T-helper 1 cell treated with Interleukin-12 subunit alpha and Interleukin-12 subunit beta and Interleukin-4 antibody, amounts not matched to agents 30 ng/mL and 1 ng/mL, for 36 hours (primary cell): ENCODE results near the gene HOXC6. TPM values are rescaled to one million over a fixed set of nuclear protein-coding genes. Genes with fewer than 3 reads are reported as not detected.

ENCODE experiments used
- intact Hi-C: fragments of 100-400 bp; cut with micrococcal nuclease; formaldehyde crosslinking; loops from one replicate; pipeline ENCODE4 v1.15.1; 2024
- total RNA-seq: library from RNA; stranded (reverse); gene quantifications from 2 replicates; pipeline ENCODE4 v1.2.3, GENCODE V29; 2022

The HOXC6 gene
- total RNA-seq, 1 donor from 2014 or later, result not detected

DNA sequence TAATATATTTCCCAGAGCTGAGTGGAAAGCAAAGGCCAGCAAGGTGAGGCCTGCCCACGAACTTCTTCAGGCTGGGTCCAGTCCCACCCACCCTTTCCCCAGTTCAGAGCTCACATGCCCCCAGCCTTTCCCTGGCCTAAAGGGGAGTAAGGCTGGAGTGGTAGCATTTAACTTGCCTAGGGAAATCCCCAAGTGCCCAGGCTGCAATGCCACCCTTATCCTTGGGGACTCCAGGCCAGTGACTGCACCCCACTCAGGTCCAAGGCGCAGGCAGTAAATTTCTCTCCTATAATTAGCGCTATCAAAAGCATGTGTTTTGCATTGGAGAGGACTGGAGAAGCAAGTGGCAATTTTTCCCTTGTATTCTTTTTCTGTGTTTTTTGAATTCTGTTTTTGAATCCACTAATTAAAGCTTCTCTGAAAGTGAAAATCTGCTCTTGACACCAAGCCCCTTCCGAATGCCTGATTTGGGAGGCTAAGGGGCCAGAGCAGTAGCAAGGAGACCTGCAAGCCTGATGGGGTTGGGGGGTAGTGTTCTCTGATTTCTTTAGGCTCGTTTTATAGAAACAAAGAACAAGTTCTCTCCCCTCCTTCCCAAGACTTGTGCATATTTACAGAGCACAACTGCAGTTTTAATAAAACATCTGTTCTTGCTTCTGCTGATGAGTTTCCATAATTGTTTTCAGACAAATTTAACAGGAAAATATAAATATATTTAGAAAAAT, 3.5 kb upstream of the HOXC6 start:
- intact Hi-C loops, result no loop called here

- intact Hi-C loops, result no loop called here
Observed at GRCh38 chr12:54025499-54026405, 2.5 kb upstream of the HOXC6 start.

DNA sequence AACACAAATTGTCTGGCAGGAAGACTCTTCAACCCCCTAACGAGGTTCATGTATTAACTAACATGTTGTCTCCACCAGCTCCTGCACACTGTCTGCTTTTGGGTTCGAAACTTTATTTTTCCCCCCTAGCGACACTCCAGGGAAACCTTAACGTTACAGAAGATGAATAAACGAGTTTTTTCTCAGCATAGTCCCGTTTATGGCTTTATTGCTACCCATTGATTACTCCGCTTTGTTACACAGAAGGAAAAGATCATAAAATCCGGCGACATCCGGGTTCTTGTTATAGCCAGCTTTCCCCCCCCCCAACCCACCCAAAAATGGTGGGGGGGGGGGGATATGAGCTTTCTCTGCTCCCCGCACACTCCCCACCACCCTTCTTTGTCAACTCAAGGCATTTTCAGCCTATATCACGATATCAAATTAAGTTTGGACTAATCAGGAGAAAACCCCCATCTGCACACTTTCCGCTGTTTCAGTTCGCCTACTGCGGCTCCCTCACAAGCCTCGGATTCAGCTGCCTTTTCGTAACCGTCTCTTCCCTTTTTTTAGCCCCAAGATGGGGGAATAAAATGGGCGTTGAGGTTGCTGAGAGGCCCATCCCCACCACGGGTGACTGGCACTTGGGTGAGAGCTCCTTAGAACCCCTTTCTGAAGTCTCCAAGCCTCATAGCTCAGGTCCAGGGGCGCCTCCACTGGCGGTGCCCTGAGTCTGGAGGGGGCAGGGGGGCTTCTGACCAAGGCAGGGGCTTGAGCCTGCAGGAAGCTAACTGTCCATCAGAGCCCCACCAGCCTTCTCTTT, 1.4 kb upstream of the HOXC6 start:
- intact Hi-C loops, result loop anchor here (1.0 kb wide), 1 partner anchor 10 kb away; no protein-coding TSS in a partner anchor

GRCh38 chr12:54027442-54027786, 826 bp upstream of the HOXC6 start:
- intact Hi-C loops, result loop anchor here (1.0 kb wide), 1 partner anchor 10 kb away; no protein-coding TSS in a partner anchor

GRCh38 chr12:54029529-54030441, 1.5 kb downstream of the HOXC6 start:
- intact Hi-C loops, result loop anchor here (5.0 kb wide), 1 partner anchor 42 kb away; the partner anchor contains the start of gene HOXC10

GRCh38 chr12:54030442-54030801, 2.2 kb downstream of the HOXC6 start:
- intact Hi-C loops, result loop anchor here (5.0 kb wide), 1 partner anchor 43 kb away; the partner anchor contains the start of gene HOXC10

GRCh38 chr12:54030889-54031471, 2.7 kb downstream of the HOXC6 start:
- intact Hi-C loops, result loop anchor here (5.0 kb wide), 1 partner anchor 44 kb away; the partner anchor contains the start of gene HOXC10

DNA sequence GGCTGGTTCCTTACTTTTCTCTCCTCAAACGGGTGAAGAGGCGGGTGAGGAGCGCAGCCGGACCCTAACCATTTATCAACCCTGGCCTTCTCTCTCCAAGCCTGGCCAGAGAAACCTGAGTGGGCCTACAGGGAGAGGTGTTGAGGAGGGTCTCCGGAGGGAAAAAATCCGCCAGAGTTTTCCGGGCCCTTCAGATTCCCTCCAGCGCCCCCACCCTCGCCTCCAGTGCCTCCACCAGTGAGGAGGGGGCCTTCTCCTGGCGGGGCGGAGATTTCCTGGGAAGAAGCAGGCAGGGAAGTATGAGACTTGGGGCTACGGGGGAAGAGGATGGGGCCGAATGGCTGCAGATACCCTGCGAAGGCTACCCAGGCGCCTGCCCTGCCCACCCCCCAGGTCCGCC, 3.2 kb downstream of the HOXC6 start:
- intact Hi-C loops, result loop anchor here (5.0 kb wide), 1 partner anchor 44 kb away; the partner anchor contains the start of gene HOXC10

GRCh38 chr12:54032086-54032619, 3.9 kb downstream of the HOXC6 start:
- intact Hi-C loops, result loop anchor here (1.0 to 5.0 kb wide), 6 partner anchors 13 to 169 kb away; partner anchors contain the start of genes HOXC10 and HOXC4

- intact Hi-C loops, result loop anchor here (1.0 to 5.0 kb wide), 6 partner anchors 14 to 169 kb away; partner anchors contain the start of genes HOXC10 and HOXC4
Observed at GRCh38 chr12:54032627-54033100, 4.4 kb downstream of the HOXC6 start, which contains the start of gene HOXC5. TSS of gene HOXC5 (plus strand) at chr12:54033050. CDS start at chr12:54033123, 73 bp downstream.

GRCh38 chr12:54033106-54033979, 5.1 kb downstream of the HOXC6 start:
- intact Hi-C loops, result loop anchor here (2.0 to 5.0 kb wide), 3 partner anchors 15 to 46 kb away; partner anchors contain the start of genes HOXC10 and HOXC4

GRCh38 chr12:54033980-54034784, 5.9 kb downstream of the HOXC6 start:
- intact Hi-C loops, result loop anchor here (2.0 to 5.0 kb wide), 3 partner anchors 15 to 47 kb away; partner anchors contain the start of genes HOXC10 and HOXC4

- intact Hi-C loops, result loop anchor here (5.0 kb wide), 1 partner anchor 48 kb away; the partner anchor contains the start of gene HOXC10
Observed at GRCh38 chr12:54034785-54035310, 6.6 kb downstream of the HOXC6 start.

DNA sequence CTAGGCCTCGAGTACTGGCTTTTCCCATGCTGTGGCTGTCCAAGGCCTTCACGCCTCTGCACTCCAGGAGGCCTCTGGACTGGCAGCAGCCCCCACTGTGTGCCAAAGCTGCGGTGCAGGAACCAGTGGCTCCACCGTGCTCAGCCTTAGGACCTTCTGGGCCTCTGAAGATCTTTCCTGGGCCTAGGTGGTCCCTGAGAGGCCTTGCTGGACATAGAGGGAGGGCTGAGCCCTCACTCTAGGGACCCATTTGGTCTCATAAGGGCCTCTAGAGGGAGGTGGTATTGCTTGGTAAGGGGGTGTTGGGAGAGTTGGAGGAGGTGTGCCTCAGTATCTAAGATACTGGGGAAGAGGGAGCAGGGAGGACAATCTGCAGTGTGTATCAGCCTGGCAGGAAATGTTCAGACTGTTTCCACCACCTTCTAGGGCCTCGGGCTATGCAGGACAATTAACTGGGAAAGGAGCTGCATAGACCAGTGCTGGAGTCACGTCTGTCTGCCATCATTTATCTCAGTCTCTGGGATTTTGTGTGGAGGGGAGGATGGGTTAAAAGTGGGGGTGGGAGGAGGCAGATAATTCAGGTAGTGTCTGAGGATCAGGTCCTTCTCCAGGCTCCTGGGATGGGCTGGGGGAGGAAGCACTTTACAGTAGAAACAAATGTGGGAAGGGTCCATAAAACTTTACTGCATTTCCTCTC, 7.5 kb downstream of the HOXC6 start:
- intact Hi-C loops, result no loop called here

GRCh38 chr12:54036620-54037359, 8.6 kb downstream of the HOXC6 start:
- intact Hi-C loops, result no loop called here
